Cardiac septum (tissue), 1 donor: Measurements from ENCODE around the gene GCNA. TPM values are rescaled to one million over a fixed set of nuclear protein-coding genes. Genes with fewer than 3 reads are reported as not detected.
A peak's percentile ranks its signal among the peaks of the same experiment; 100 is the strongest.

Experiments used
- DNase-seq: peaks from one replicate; pipeline ENCODE4 v3.0.0-alpha.2; 2020; ENCODE audit warnings: low spot score
- intact Hi-C: fragments of 100-400 bp; cut with DNase I; formaldehyde crosslinking; loops from one replicate; pipeline ENCODE4 v1.14.0; 2022
- long read RNA-seq: library from polyadenylated mRNA; unstranded; transcript quantifications from one replicate; pipeline ENCODE4 v2.0.0, GENCODE V29; 2021
- total RNA-seq: library from RNA; stranded (reverse); fragmentation: NEBNext Ultra II Directional; extraction: Animal tissue kit (Norgen Biotek cat#: 25700); gene quantifications from one replicate; pipeline ENCODE4 v1.2.1, GENCODE V29; 2021
- donor health status: DM: no; HTN: no; CAD: no.

GCNA gene
- 1.4 TPM for total RNA-seq
- long read RNA-seq, partial matches to known transcripts, result 0 of 2 reads
- long read RNA-seq, other reads (novel, unspliced or antisense), result 1 of 2 reads

GRCh38 chrX:71578253-71579135, at the start of gene GCNA:
Gene GCNA (plus strand): TSS chrX:71578437. CDS start chrX:71580822, 2,385 bp downstream.
- intact Hi-C loops, result no loop called here
- no peak for DNase-seq

- intact Hi-C loops, result loop anchor here (2.0 kb wide), 1 partner anchor 17 kb away; no protein-coding TSS in a partner anchor
- no peak for DNase-seq
These were observed 46.0 kb upstream of the GCNA start for GRCh38 chrX:71532078-71532752.

- peak; percentile 97 for DNase-seq
- intact Hi-C loops, result loop anchor here (2.0 kb wide), 1 partner anchor 18 kb away; no protein-coding TSS in a partner anchor
These were observed 45.3 kb upstream of the GCNA start, which contains the start of gene OGT for GRCh38 chrX:71532753-71533425. Gene OGT (plus strand): TSS chrX:71533104. CDS start chrX:71533300, 196 bp downstream.

GRCh38 chrX:71533516-71533850, 44.8 kb upstream of the GCNA start:
- intact Hi-C loops, result loop anchor here (2.0 kb wide), 1 partner anchor 19 kb away; no protein-coding TSS in a partner anchor
- DNase-seq, result no peak

- intact Hi-C loops, result loop anchor here (2.0 kb wide), 1 partner anchor 19 kb away; no protein-coding TSS in a partner anchor
- DNase-seq, result no peak
These were observed 44.2 kb upstream of the GCNA start for GRCh38 chrX:71533851-71534561.

GRCh38 chrX:71534773-71535544, 43.3 kb upstream of the GCNA start:
- intact Hi-C loops, result no loop called here
- DNase-seq, result no peak

- intact Hi-C loops, result no loop called here
- DNase-seq, result no peak
These were observed 42.0 kb upstream of the GCNA start for GRCh38 chrX:71536285-71536684.

- DNase-seq, result no peak
- intact Hi-C loops, result no loop called here
These were observed 40.5 kb upstream of the GCNA start for GRCh38 chrX:71537743-71538142.

GRCh38 chrX:71540801-71541200, 37.4 kb upstream of the GCNA start:
- DNase-seq, result no peak
- intact Hi-C loops, result no loop called here

GRCh38 chrX:71541210-71542022, 36.8 kb upstream of the GCNA start:
- intact Hi-C loops, result no loop called here
- no peak for DNase-seq

GRCh38 chrX:71542411-71542810, 35.8 kb upstream of the GCNA start:
- intact Hi-C loops, result no loop called here
- DNase-seq, result no peak

- DNase-seq, result no peak
- intact Hi-C loops, result no loop called here
These were observed 35.4 kb upstream of the GCNA start for GRCh38 chrX:71542825-71543224.

- DNase-seq, result no peak
- intact Hi-C loops, result no loop called here
These were observed 34.9 kb upstream of the GCNA start for GRCh38 chrX:71543316-71543715.

GRCh38 chrX:71545364-71545763, 32.9 kb upstream of the GCNA start:
- DNase-seq, result no peak
- intact Hi-C loops, result no loop called here

GRCh38 chrX:71546879-71547278, 31.4 kb upstream of the GCNA start:
- intact Hi-C loops, result no loop called here
- no peak for DNase-seq

GRCh38 chrX:71547339-71547738, 30.9 kb upstream of the GCNA start:
- intact Hi-C loops, result no loop called here
- DNase-seq, result no peak

- no peak for DNase-seq
These were observed 28.3 kb upstream of the GCNA start for GRCh38 chrX:71549986-71550385.

GRCh38 chrX:71550578-71550977, 27.7 kb upstream of the GCNA start:
- intact Hi-C loops, result no loop called here
- no peak for DNase-seq

More at GRCh38 chrX:71549986-71550385, 28.3 kb upstream of the GCNA start:
- intact Hi-C loops, result no loop called here
